ENCODE measurements around the gene EGLN2. TPM values are rescaled to one million over a fixed set of nuclear protein-coding genes. Genes with fewer than 3 reads are reported as not detected.
A peak's percentile ranks its signal among the peaks of the same experiment; 100 is the strongest.

The EGLN2 gene
- total and polyA plus RNA-seq, 9 of the 15 experiments (the other 6 are each of a cell fraction or from before 2014, with no cell fraction given), result 9.6 to 114 (median 71.0) TPM

GRCh38 chr19:40777937-40778705 lies 20.9 kb upstream of the EGLN2 start, which contains the start of gene RAB4B (continued):
- TF ChIP-seq PHF21A (IDR thresholded peaks at IDR 0.05; ENCODE audit: borderline replicate concordance, low read depth) (peak; percentile 99), TCF15 (CRISPR knock-in tag; IDR thresholded peaks at IDR 0.05) (no peak), HNRNPK (IDR thresholded peaks at IDR 0.05; ENCODE audit: low read depth, low read length, poor library complexity, severe bottlenecking) (peak; percentile 72), ARID4B (CRISPR knock-in tag; IDR thresholded peaks at IDR 0.05) (peak; percentile 73), CBX8 (IDR thresholded peaks at IDR 0.05; ENCODE audit: borderline replicate concordance, extremely low read depth, low read depth, low read length, poor library complexity, severe bottlenecking) (no peak), NFE2L1 (tag; IDR thresholded peaks at IDR 0.05; ENCODE audit: borderline replicate concordance, low read depth) (no peak), SIN3B (IDR thresholded peaks at IDR 0.05; ENCODE audit: low read depth) (peak; percentile 59; the same call in 1 of the 2 replicates), SFPQ (IDR thresholded peaks at IDR 0.05; ENCODE audit: low read depth, low read length) (no peak), MXD1 (CRISPR knock-in tag; IDR thresholded peaks at IDR 0.05; ENCODE audit: borderline replicate concordance, poor library complexity, severe bottlenecking) (no peak), ZNF699 (CRISPR knock-in tag; IDR thresholded peaks at IDR 0.05; ENCODE audit: insufficient replicate concordance) (no peak)
- TF ChIP-seq, protein P1, sequence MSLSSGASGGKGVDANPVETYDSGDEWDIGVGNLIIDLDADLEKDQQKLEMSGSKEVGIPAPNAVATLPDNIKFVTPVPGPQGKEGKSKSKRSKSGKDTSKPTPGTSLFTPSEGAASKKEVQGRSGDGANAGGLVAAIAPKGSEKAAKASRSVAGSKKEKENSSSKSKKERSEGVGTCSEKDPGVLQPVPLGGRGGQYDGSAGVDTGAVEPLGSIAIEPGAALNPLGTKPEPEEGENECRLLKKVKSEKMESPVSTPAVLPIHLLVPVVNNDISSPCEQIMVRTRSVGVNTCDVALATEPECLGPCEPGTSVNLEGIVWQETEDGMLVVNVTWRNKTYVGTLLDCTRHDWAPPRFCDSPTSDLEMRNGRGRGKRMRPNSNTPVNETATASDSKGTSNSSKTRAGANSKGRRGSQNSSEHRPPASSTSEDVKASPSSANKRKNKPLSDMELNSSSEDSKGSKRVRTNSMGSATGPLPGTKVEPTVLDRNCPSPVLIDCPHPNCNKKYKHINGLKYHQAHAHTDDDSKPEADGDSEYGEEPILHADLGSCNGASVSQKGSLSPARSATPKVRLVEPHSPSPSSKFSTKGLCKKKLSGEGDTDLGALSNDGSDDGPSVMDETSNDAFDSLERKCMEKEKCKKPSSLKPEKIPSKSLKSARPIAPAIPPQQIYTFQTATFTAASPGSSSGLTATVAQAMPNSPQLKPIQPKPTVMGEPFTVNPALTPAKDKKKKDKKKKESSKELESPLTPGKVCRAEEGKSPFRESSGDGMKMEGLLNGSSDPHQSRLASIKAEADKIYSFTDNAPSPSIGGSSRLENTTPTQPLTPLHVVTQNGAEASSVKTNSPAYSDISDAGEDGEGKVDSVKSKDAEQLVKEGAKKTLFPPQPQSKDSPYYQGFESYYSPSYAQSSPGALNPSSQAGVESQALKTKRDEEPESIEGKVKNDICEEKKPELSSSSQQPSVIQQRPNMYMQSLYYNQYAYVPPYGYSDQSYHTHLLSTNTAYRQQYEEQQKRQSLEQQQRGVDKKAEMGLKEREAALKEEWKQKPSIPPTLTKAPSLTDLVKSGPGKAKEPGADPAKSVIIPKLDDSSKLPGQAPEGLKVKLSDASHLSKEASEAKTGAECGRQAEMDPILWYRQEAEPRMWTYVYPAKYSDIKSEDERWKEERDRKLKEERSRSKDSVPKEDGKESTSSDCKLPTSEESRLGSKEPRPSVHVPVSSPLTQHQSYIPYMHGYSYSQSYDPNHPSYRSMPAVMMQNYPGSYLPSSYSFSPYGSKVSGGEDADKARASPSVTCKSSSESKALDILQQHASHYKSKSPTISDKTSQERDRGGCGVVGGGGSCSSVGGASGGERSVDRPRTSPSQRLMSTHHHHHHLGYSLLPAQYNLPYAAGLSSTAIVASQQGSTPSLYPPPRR (CRISPR knock-in tag; IDR thresholded peaks at IDR 0.05; ENCODE audit: borderline replicate concordance), result no peak

Measured in K562 (cell line).